Tibial nerve (tissue), 4 donors: ENCODE measurements around the gene C1orf159. TPM values are rescaled to one million over a fixed set of nuclear protein-coding genes. Genes with fewer than 3 reads are reported as not detected.

Experiments used
- DNase-seq, 2 donors: peaks; one replicate each; pipeline ENCODE4 v3.0.0-alpha.2; 2019; ENCODE audit warnings: low spot score in 2 of 2
- H3K27ac ChIP-seq, 4 donors: fragments of 200-600 bp; sonication (generic) in 3 of 4; one replicate each; pipeline ENCODE4 v1.5.1; 2017 to 2019; ENCODE audit warnings: mild to moderate bottlenecking in 1 of 4
- H3K27me3 ChIP-seq, 2 donors: fragments of 200-600 bp; sonication (generic) in 1 of 2; one replicate each; pipeline versions ENCODE4 v1.5.1 to v1.6.0; 2017 to 2019
- H3K36me3 ChIP-seq, 3 donors: fragments of 200-600 bp; sonication (generic); one replicate each; pipeline ENCODE4 v1.5.1; 2018 to 2019
- H3K4me1 ChIP-seq, 4 donors: fragments of 200-600 bp; sonication (generic) in 3 of 4; one replicate each; pipeline ENCODE4 v1.5.1; 2017 to 2019
- H3K4me3 ChIP-seq, 4 donors: fragments of 200-600 bp; sonication (generic) in 3 of 4; one replicate each; pipeline ENCODE4 v1.5.1; 2017 to 2019; ENCODE audit warnings: mild to moderate bottlenecking in 1 of 4, moderate library complexity in 1 of 4
- H3K9me3 ChIP-seq, 4 donors: fragments of 200-600 bp; sonication (generic) in 3 of 4; one replicate each; pipeline ENCODE4 v1.5.1; 2017 to 2019
- EP300 ChIP-seq, 2 donors: sonication (generic); formaldehyde crosslinking; IDR thresholded peaks; one replicate each; pipeline ENCODE4 v1.6.1; 2017; ENCODE audit warnings: antibody characterized with exemption in 2 of 2, mild to moderate bottlenecking in 1 of 2
- POLR2A ChIP-seq, 2 donors: fragments of 450-650 bp; IDR thresholded peaks; one replicate each; pipeline ENCODE4 v1.6.1; 2017; ENCODE audit warnings: antibody characterized with exemption in 2 of 2, mild to moderate bottlenecking in 2 of 2, moderate library complexity in 2 of 2
- WGBS, 2 donors: methylation state at CpG; one replicate each; pipeline ENCODE4 v1.1.5; 2018; 5-methylcytosine and 5-hydroxymethylcytosine counted together
- total RNA-seq, 4 donors: library from RNA; depleted of rRNA; stranded (reverse); fragments of >200 nt; gene quantifications; one replicate each; pipeline ENCODE4 v1.1.0, GENCODE V29; 2016
- TF ChIP-seq, protein P1 (sequence below), 5 experiments: fragments of 200-600 bp in 3 of 5; fragments of 450-650 bp in 2 of 5; sonication (generic) in 3 of 5; IDR thresholded peaks; one replicate each; pipeline ENCODE4 v1.5.1; 2016 to 2019; ENCODE audit warnings: antibody characterized with exemption in 5 of 5, mild to moderate bottlenecking in 3 of 5, moderate library complexity in 2 of 5

The C1orf159 gene
- total RNA-seq, 4 donors from 2014 or later: 18.4 to 29.4 (median 23.1) TPM

DNA sequence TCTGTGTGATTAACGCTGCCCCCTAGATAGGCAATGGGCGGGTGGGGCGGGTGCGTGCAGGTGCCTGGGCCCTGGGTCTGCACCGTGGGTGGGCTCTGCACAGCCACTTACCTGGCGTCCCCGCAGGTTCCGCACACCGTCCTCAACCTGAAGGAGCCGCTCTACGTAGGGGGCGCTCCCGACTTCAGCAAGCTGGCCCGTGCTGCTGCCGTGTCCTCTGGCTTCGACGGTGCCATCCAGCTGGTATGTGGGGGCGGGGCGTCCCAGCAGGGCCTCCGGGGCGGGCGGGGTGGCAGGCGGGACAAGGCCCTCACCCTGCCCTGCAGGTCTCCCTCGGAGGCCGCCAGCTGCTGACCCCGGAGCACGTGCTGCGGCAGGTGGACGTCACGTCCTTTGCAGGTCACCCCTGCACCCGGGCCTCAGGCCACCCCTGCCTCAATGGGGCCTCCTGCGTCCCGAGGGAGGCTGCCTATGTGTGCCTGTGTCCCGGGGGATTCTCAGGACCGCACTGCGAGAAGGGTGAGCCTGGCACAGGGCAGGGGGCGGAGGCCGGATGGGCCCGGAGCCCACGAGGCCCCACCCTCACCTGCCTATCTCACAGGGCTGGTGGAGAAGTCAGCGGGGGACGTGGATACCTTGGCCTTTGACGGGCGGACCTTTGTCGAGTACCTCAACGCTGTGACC lies 64.6 kb downstream of the C1orf159 start:
- H3K27ac ChIP-seq: no peak overlapping the region
- H3K4me1 ChIP-seq: no peaks in the 10 kb centered on the region
- TF ChIP-seq, protein P1, sequence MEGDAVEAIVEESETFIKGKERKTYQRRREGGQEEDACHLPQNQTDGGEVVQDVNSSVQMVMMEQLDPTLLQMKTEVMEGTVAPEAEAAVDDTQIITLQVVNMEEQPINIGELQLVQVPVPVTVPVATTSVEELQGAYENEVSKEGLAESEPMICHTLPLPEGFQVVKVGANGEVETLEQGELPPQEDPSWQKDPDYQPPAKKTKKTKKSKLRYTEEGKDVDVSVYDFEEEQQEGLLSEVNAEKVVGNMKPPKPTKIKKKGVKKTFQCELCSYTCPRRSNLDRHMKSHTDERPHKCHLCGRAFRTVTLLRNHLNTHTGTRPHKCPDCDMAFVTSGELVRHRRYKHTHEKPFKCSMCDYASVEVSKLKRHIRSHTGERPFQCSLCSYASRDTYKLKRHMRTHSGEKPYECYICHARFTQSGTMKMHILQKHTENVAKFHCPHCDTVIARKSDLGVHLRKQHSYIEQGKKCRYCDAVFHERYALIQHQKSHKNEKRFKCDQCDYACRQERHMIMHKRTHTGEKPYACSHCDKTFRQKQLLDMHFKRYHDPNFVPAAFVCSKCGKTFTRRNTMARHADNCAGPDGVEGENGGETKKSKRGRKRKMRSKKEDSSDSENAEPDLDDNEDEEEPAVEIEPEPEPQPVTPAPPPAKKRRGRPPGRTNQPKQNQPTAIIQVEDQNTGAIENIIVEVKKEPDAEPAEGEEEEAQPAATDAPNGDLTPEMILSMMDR (IDR thresholded peaks at IDR 0.05): no peak
- TF ChIP-seq POLR2A (IDR thresholded peaks at IDR 0.05): no peak
- no peak for TF ChIP-seq EP300 (IDR thresholded peaks at IDR 0.05)
- H3K27me3 ChIP-seq: no peaks in the 10 kb centered on the region
- WGBS, 2 donors: 92 to 94% methylated on average over 15 to 42 of the region's 46 CpGs
- H3K36me3 ChIP-seq: peaks cover 0 to 91% (median 0%) of the 10 kb centered on the region in 3 donors
- no peak for DNase-seq
- no peak overlapping the region for H3K4me3 ChIP-seq
- no peaks in the 10 kb centered on the region for H3K9me3 ChIP-seq

DNA sequence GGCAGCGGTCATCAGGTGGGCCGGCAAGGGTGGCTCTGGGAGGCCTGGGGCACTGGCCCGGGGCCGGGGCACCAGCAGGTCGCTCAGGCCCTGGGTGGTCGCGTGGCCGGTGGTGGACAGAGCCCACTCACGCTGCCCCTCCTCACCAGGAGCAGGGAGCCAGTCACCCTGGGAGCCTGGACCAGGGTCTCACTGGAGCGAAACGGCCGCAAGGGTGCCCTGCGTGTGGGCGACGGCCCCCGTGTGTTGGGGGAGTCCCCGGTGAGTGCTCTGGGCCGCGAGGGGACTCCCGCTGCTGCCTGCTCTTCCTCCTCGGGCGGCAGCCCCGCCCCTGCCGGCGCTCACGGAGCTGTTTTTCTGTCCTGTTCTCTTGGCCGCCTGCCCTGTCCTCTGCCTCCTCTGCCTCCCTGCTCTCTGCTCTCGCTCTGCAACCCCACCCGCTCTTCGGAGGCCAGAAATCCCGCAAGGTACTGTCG lies 65.3 kb downstream of the C1orf159 start:
- 85 to 87% methylated on average over 28 to 31 of the region's 32 CpGs for WGBS, 2 donors
- H3K36me3 ChIP-seq: peaks cover 0 to 95% (median 0%) of the 10 kb centered on the region in 3 donors
- no peak overlapping the region for H3K4me3 ChIP-seq
- H3K4me1 ChIP-seq: no peaks in the 10 kb centered on the region
- H3K9me3 ChIP-seq: no peaks in the 10 kb centered on the region
- no peak for DNase-seq
- TF ChIP-seq POLR2A (IDR thresholded peaks at IDR 0.05) (no peak), EP300 (IDR thresholded peaks at IDR 0.05) (no peak)
- TF ChIP-seq, protein P1 (IDR thresholded peaks at IDR 0.05): no peak
- no peaks in the 10 kb centered on the region for H3K27me3 ChIP-seq
- no peak overlapping the region for H3K27ac ChIP-seq

DNA sequence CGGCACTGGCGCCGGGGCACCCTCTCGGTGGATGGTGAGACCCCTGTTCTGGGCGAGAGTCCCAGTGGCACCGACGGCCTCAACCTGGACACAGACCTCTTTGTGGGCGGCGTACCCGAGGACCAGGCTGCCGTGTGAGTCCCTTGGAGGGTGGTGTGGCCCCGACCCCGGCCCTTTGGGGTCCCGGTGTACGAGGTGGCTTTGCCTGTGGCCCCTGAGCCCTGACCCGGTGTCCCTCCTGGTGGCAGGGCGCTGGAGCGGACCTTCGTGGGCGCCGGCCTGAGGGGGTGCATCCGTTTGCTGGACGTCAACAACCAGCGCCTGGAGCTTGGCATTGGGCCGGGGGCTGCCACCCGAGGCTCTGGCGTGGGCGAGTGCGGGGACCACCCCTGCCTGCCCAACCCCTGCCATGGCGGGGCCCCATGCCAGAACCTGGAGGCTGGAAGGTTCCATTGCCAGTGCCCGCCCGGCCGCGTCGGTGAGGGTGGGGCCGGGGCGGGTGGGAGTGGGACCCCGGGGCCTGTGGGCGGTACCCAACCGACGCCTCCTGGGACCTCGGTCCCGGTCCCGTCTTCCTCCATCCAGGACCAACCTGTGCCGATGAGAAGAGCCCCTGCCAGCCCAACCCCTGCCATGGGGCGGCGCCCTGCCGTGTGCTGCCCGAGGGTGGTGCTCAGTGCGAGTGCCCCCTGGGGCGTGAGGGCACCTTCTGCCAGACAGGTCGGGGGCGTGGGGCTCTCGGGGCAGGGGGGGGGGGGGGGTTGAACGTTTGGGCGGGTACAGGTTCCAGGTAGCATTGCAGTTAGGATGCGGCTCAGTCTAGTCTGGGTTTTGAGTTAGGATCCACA lies 66.3 kb downstream of the C1orf159 start:
- Histone ChIP-seq H3K9me3 (no peaks in the 10 kb centered on the region), H3K27me3 (no peaks in the 10 kb centered on the region), H3K36me3 (peaks cover 0 to 95% (median 0%) of the 10 kb centered on the region in 3 donors), H3K4me1 (no peaks in the 10 kb centered on the region), H3K4me3 (no peak overlapping the region), H3K27ac (no peak overlapping the region)
- TF ChIP-seq POLR2A (IDR thresholded peaks at IDR 0.05): no peak
- DNase-seq: no peak
- WGBS, 2 donors: 91% methylated on average over 29 to 35 of the region's 57 CpGs

DNA sequence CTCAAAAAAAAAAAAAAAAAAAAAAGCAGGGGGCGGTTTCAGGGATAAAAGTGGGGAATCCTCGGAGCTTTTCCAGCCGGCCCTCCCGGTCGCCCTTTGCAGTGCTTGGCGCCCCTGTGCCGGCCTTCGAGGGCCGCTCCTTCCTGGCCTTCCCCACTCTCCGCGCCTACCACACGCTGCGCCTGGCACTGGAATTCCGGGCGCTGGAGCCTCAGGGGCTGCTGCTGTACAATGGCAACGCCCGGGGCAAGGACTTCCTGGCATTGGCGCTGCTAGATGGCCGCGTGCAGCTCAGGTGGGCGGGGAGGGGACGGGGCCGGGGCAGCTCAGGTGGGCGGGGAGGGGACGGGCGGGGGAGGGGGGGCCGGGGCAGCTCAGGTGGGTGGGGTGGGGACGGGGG lies 67.1 kb downstream of the C1orf159 start:
- H3K4me3 ChIP-seq: no peak overlapping the region
- H3K27ac ChIP-seq: no peak overlapping the region
- H3K9me3 ChIP-seq: no peaks in the 10 kb centered on the region
- WGBS, 2 donors: 90% methylated on average over 20 to 27 of the region's 28 CpGs
- no peaks in the 10 kb centered on the region for H3K27me3 ChIP-seq
- H3K4me1 ChIP-seq: no peaks in the 10 kb centered on the region
- no peak for DNase-seq
- peaks cover 0 to 95% (median 0%) of the 10 kb centered on the region in 3 donors for H3K36me3 ChIP-seq
- TF ChIP-seq EP300 (IDR thresholded peaks at IDR 0.05) (no peak), POLR2A (IDR thresholded peaks at IDR 0.05) (no peak)
- TF ChIP-seq, protein P1 (IDR thresholded peaks at IDR 0.05): no peak

DNA sequence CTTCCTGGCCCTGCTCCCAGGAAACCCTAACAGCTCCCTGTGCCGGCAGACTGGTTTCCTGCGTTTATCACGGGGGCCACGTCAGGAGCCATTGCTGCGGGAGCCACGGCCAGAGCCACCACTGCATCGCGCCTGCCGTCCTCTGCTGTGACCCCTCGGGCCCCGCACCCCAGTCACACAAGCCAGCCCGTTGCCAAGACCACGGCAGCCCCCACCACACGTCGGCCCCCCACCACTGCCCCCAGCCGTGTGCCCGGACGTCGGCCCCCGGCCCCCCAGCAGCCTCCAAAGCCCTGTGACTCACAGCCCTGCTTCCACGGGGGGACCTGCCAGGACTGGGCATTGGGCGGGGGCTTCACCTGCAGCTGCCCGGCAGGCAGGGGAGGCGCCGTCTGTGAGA lies 67.9 kb downstream of the C1orf159 start:
- WGBS, 2 donors: 82 to 94% methylated on average over 19 to 24 of the region's 25 CpGs
- TF ChIP-seq, protein P1 (IDR thresholded peaks at IDR 0.05): no peak
- TF ChIP-seq POLR2A (IDR thresholded peaks at IDR 0.05) (no peak), EP300 (IDR thresholded peaks at IDR 0.05) (no peak)
- no peaks in the 10 kb centered on the region for H3K9me3 ChIP-seq
- H3K27ac ChIP-seq: no peak overlapping the region
- H3K27me3 ChIP-seq: no peaks in the 10 kb centered on the region
- no peak for DNase-seq
- no peak overlapping the region for H3K4me3 ChIP-seq
- H3K36me3 ChIP-seq: peaks cover 0 to 95% (median 0%) of the 10 kb centered on the region in 3 donors
- H3K4me1 ChIP-seq: no peaks in the 10 kb centered on the region
